SK-N-SH (cell line): ENCODE results near the gene HLA-DPA1. TPM values are rescaled to one million over a fixed set of nuclear protein-coding genes. Genes with fewer than 3 reads are reported as not detected.

ENCODE experiments used
- CTCF ChIA-PET: fragments of 300-600, 350-600 bp; formaldehyde crosslinking; extraction: SDS; loops from one replicate; lab custom pipeline; 2021; lab: Yijun Ruan, JAX
- POLR2A ChIA-PET: fragments of 350-600 bp; sonication (Branson Sonifier 250); formaldehyde crosslinking; extraction: SDS; loops from one replicate; lab custom pipeline; 2020; ENCODE audit warnings: antibody characterized with exemption, inconsistent platforms; lab: Yijun Ruan, JAX
- DNase-seq: peaks from one replicate; pipeline ENCODE4 v3.0.0; 2012
- H2AFZ ChIP-seq: fragments of 200-600 bp; sonication (generic); 2 replicates; pipeline ENCODE4 v1.8.1; 2016; ENCODE audit warnings: antibody characterized with exemption, mild to moderate bottlenecking, low read depth
- H3F3A ChIP-seq: fragments of 200-600 bp; sonication (generic); replicated peaks from 2 replicates; pipeline ENCODE3; 2016; ENCODE audit warnings: antibody characterized with exemption, mild to moderate bottlenecking; ENCODE audit not compliant: insufficient read depth
- H3K27ac ChIP-seq, 2 experiments: fragments of 200-500 bp in 1 of 2; fragments of 200-600 bp in 1 of 2; sonication (Bioruptor generic) in 1 of 2; sonication (generic), shearing (Covaris generic) in 1 of 2; 2 replicates each; pipeline versions ENCODE4 v1.5.1 to v1.6.1; 2014 to 2016; ENCODE audit warnings: low read depth in 2 of 2, inconsistent platforms in 1 of 2, low read length in 1 of 2, mild to moderate bottlenecking in 1 of 2, mixed read lengths in 1 of 2
- H3K27me3 ChIP-seq: fragments of 200-600 bp; sonication (generic), shearing (Covaris generic); 2 replicates; pipeline ENCODE4 v1.6.1; 2016; ENCODE audit warnings: mixed run types; ENCODE audit not compliant: insufficient read depth
- H3K36me3 ChIP-seq, 2 experiments: fragments of 200-500 bp in 1 of 2; fragments of 200-600 bp in 1 of 2; sonication (Bioruptor generic) in 1 of 2; sonication (generic) in 1 of 2; replicated peaks in 1 of 2; 2 replicates each; pipeline versions ENCODE3 to v1.5.1; 2014 to 2016; ENCODE audit warnings: low read length in 1 of 2, mild to moderate bottlenecking in 1 of 2; ENCODE audit not compliant: insufficient read depth in 2 of 2, control insufficient read depth in 1 of 2
- H3K4me1 ChIP-seq, 2 experiments: fragments of 200-500 bp in 1 of 2; fragments of 200-600 bp in 1 of 2; sonication (Bioruptor generic) in 1 of 2; sonication (generic), shearing (Covaris generic) in 1 of 2; 2 replicates each; pipeline versions ENCODE4 v1.5.1 to v1.6.1; 2014 to 2016; ENCODE audit warnings: low read depth in 1 of 2, low read length in 1 of 2, mixed run types in 1 of 2; ENCODE audit not compliant: insufficient read depth in 2 of 2, control insufficient read depth in 1 of 2
- H3K4me2 ChIP-seq: fragments of 200-600 bp; sonication (generic), shearing (Covaris generic); 2 replicates; pipeline ENCODE4 v1.6.1; 2017; ENCODE audit warnings: mixed run types
- H3K4me3 ChIP-seq, 2 experiments: fragments of 200-500 bp in 1 of 2; fragments of 200-600 bp in 1 of 2; sonication (Bioruptor generic) in 1 of 2; sonication (generic), shearing (Covaris generic) in 1 of 2; 2 replicates each; pipeline versions ENCODE4 v1.5.1 to v1.8.1; 2014 to 2016; ENCODE audit warnings: low read depth in 2 of 2, inconsistent platforms in 1 of 2, low read length in 1 of 2, mild to moderate bottlenecking in 1 of 2, mixed read lengths in 1 of 2, moderate library complexity in 1 of 2
- H3K79me2 ChIP-seq: fragments of 200-600 bp; sonication (generic); 2 replicates; pipeline ENCODE4 v1.8.1; 2017; ENCODE audit warnings: mild to moderate bottlenecking; ENCODE audit not compliant: insufficient read depth
- H3K9ac ChIP-seq: fragments of 200-600 bp; sonication (generic); 2 replicates; pipeline ENCODE4 v1.6.1; 2017; ENCODE audit warnings: mixed run types
- H3K9me2 ChIP-seq: fragments of 200-600 bp; sonication (generic); 2 replicates; pipeline ENCODE4 v1.6.1; 2017; ENCODE audit warnings: mixed run types
- H3K9me3 ChIP-seq: fragments of 200-600 bp; sonication (generic); 2 replicates; pipeline ENCODE4 v1.6.1; 2017; ENCODE audit warnings: mixed run types, mild to moderate bottlenecking, moderate library complexity
- H4K20me1 ChIP-seq: fragments of 200-600 bp; sonication (generic); 2 replicates; pipeline ENCODE4 v1.6.1; 2017; ENCODE audit warnings: mild to moderate bottlenecking, mixed run types; ENCODE audit not compliant: insufficient read depth
- FOSL2 ChIP-seq: IDR thresholded peaks from 2 replicates; pipeline ENCODE4 v1.4.0; 2012; ENCODE audit warnings: low read depth, mild to moderate bottlenecking, moderate library complexity, borderline replicate concordance
- FOXJ3 ChIP-seq: sonication (generic); formaldehyde crosslinking; IDR thresholded peaks from 2 replicates; pipeline ENCODE4 v1.5.1; 2020; ENCODE audit warnings: mild to moderate bottlenecking, missing genetic modification reagents
- FOXM1 ChIP-seq: IDR thresholded peaks from 2 replicates; pipeline ENCODE4 v1.4.0; 2012; ENCODE audit warnings: low read depth, mild to moderate bottlenecking
- GATA2 ChIP-seq: sonication (generic); formaldehyde crosslinking; IDR thresholded peaks from 2 replicates; pipeline ENCODE4 v1.5.0; 2020; ENCODE audit warnings: mild to moderate bottlenecking, missing genetic modification reagents
- JUND ChIP-seq: IDR thresholded peaks from 2 replicates; pipeline ENCODE4 v1.4.0; 2012
- MXI1 ChIP-seq: IDR thresholded peaks from 2 replicates; pipeline ENCODE4 v1.6.1; 2012; ENCODE audit warnings: mild to moderate bottlenecking, low read depth, low read length, improper control_type of control experiment
- NFIC ChIP-seq: IDR thresholded peaks from 2 replicates; pipeline ENCODE4 v1.4.0; 2012; ENCODE audit warnings: borderline replicate concordance
- SIN3A ChIP-seq: IDR thresholded peaks from 2 replicates; pipeline ENCODE4 v1.6.1; 2012; ENCODE audit warnings: low read depth, mild to moderate bottlenecking, low read length, moderate library complexity, borderline replicate concordance
- SMC3 ChIP-seq: IDR thresholded peaks from 2 replicates; pipeline ENCODE4 v1.6.1; 2012; ENCODE audit warnings: low read depth, low read length, improper control_type of control experiment
- TCF12 ChIP-seq: IDR thresholded peaks from 2 replicates; pipeline ENCODE4 v1.4.0; 2012
- WGBS: methylation state at CpG from one replicate; pipeline ENCODE4 v1.1.6; 2017; ENCODE audit warnings: low lambda C conversion rate; 5-methylcytosine and 5-hydroxymethylcytosine counted together
- polyA plus RNA-seq, 3 experiments: library from polyadenylated mRNA; depleted of rRNA; stranded (reverse); fragments of >200 nt; gene quantifications; 2 replicates each; pipeline ENCODE4 v1.2.3, GENCODE V29; 2012
- TF ChIP-seq, protein P1 (sequence below): fragments of 150-350 bp; IDR thresholded peaks from 2 replicates; pipeline ENCODE4 v1.6.1; 2017; ENCODE audit warnings: antibody characterized with exemption, low read length, low read depth, borderline replicate concordance
- TF ChIP-seq, protein P2 (sequence below): fragments of 200-600 bp; sonication (generic); IDR thresholded peaks from 2 replicates; pipeline ENCODE4 v1.6.1; 2017; ENCODE audit warnings: antibody characterized with exemption, mild to moderate bottlenecking, moderate library complexity
- TF ChIP-seq, protein P3 (sequence below): fragments of 150-350 bp; IDR thresholded peaks from 2 replicates; pipeline ENCODE4 v1.6.1; 2016; ENCODE audit warnings: mild to moderate bottlenecking, low read depth, low read length
- TF ChIP-seq, protein P4 (sequence below): IDR thresholded peaks from 2 replicates; pipeline ENCODE4 v1.6.1; 2012; ENCODE audit warnings: mild to moderate bottlenecking, low read depth, low read length, moderate library complexity

The HLA-DPA1 gene
- polyA plus RNA-seq, 1 of the 3 experiments (the other 2 are of a cell fraction) = 1.9 TPM

DNA sequence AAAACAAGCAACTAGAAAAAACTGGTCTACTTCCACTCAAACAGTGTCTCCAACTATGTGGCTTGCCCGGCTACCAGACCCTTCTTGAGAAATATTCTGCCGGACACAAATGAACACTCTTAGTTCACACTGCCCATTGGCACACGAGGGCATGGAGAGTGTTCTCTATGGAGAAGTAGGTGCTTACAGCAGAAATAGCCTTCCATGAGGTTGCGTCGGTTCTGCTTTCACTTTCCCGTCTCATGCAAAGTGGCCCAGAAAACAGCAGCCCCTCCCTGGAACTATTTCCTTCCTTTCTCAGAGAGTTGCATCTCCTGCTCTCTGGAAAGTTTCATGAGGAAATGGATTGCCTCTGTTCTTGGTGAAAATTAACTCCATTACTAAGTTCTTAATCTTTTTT lies 54.5 kb downstream of the HLA-DPA1 start:
- Histone ChIP-seq H3K9me2 (no peaks in the 10 kb centered on the region), H4K20me1 (no peaks in the 10 kb centered on the region), H3K4me3 (no peak overlapping the region; a peak in 1 of 4 replicates), H3K4me1 (no peaks in the 10 kb centered on the region; a peak in 1 of 4 replicates), H3K4me2 (peak overlapping the region; percentile 37; the same call in 1 of the 2 replicates), H3K79me2 (no peaks in the 10 kb centered on the region), H3F3A (no peaks in the 10 kb centered on the region), H3K36me3 (no peaks in the 10 kb centered on the region), H3K9ac (no peak overlapping the region), H3K9me3 (no peaks in the 10 kb centered on the region), H2AFZ (no peak overlapping the region), H3K27ac (no peak overlapping the region), H3K27me3 (peaks cover 67% of the 10 kb centered on the region)
- DNase-seq = no peak
- TF ChIP-seq TCF12 (no peak), NFIC (no peak), FOXM1 (no peak), JUND (no peak), FOXJ3 (CRISPR knock-in tag) (no peak), GATA2 (CRISPR knock-in tag) (no peak), MXI1 (no peak), SIN3A (no peak), SMC3 (no peak), FOSL2 (no peak)
- TF ChIP-seq, protein P1, sequence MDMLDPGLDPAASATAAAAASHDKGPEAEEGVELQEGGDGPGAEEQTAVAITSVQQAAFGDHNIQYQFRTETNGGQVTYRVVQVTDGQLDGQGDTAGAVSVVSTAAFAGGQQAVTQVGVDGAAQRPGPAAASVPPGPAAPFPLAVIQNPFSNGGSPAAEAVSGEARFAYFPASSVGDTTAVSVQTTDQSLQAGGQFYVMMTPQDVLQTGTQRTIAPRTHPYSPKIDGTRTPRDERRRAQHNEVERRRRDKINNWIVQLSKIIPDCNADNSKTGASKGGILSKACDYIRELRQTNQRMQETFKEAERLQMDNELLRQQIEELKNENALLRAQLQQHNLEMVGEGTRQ = no peak
- TF ChIP-seq, protein P2, sequence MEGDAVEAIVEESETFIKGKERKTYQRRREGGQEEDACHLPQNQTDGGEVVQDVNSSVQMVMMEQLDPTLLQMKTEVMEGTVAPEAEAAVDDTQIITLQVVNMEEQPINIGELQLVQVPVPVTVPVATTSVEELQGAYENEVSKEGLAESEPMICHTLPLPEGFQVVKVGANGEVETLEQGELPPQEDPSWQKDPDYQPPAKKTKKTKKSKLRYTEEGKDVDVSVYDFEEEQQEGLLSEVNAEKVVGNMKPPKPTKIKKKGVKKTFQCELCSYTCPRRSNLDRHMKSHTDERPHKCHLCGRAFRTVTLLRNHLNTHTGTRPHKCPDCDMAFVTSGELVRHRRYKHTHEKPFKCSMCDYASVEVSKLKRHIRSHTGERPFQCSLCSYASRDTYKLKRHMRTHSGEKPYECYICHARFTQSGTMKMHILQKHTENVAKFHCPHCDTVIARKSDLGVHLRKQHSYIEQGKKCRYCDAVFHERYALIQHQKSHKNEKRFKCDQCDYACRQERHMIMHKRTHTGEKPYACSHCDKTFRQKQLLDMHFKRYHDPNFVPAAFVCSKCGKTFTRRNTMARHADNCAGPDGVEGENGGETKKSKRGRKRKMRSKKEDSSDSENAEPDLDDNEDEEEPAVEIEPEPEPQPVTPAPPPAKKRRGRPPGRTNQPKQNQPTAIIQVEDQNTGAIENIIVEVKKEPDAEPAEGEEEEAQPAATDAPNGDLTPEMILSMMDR = no peak
- TF ChIP-seq, protein P3, sequence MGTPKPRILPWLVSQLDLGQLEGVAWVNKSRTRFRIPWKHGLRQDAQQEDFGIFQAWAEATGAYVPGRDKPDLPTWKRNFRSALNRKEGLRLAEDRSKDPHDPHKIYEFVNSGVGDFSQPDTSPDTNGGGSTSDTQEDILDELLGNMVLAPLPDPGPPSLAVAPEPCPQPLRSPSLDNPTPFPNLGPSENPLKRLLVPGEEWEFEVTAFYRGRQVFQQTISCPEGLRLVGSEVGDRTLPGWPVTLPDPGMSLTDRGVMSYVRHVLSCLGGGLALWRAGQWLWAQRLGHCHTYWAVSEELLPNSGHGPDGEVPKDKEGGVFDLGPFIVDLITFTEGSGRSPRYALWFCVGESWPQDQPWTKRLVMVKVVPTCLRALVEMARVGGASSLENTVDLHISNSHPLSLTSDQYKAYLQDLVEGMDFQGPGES = no peak
- TF ChIP-seq, protein P4, sequence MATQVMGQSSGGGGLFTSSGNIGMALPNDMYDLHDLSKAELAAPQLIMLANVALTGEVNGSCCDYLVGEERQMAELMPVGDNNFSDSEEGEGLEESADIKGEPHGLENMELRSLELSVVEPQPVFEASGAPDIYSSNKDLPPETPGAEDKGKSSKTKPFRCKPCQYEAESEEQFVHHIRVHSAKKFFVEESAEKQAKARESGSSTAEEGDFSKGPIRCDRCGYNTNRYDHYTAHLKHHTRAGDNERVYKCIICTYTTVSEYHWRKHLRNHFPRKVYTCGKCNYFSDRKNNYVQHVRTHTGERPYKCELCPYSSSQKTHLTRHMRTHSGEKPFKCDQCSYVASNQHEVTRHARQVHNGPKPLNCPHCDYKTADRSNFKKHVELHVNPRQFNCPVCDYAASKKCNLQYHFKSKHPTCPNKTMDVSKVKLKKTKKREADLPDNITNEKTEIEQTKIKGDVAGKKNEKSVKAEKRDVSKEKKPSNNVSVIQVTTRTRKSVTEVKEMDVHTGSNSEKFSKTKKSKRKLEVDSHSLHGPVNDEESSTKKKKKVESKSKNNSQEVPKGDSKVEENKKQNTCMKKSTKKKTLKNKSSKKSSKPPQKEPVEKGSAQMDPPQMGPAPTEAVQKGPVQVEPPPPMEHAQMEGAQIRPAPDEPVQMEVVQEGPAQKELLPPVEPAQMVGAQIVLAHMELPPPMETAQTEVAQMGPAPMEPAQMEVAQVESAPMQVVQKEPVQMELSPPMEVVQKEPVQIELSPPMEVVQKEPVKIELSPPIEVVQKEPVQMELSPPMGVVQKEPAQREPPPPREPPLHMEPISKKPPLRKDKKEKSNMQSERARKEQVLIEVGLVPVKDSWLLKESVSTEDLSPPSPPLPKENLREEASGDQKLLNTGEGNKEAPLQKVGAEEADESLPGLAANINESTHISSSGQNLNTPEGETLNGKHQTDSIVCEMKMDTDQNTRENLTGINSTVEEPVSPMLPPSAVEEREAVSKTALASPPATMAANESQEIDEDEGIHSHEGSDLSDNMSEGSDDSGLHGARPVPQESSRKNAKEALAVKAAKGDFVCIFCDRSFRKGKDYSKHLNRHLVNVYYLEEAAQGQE = no peak
- POLR2A ChIA-PET = no interaction called here
- WGBS = 15% methylated on average over 6 of the region's 6 CpGs
- CTCF ChIA-PET = interaction anchor here (1.2 to 6.3 kb wide), 2 partner anchors 130 to 230 kb away, joined by 5 to 65 read pairs; no protein-coding TSS in a partner anchor
